H1 (cell line): ENCODE measurements around the gene AGER. TPM values are rescaled to one million over a fixed set of nuclear protein-coding genes. Genes with fewer than 3 reads are reported as not detected.
A peak's percentile ranks its signal among the peaks of the same experiment; 100 is the strongest.

Experiments
- CTCF ChIA-PET: fragments of 300-600 bp; sonication (Branson Sonifier 250); formaldehyde crosslinking; loops from one replicate; lab custom pipeline; 2021; ENCODE audit not compliant: partially characterized antibody; lab: Charles Lee
- POLR2A ChIA-PET: fragments of 300-600 bp; sonication (Branson Sonifier 250); formaldehyde crosslinking; loops from one replicate; lab custom pipeline; 2021; ENCODE audit warnings: inconsistent platforms; ENCODE audit not compliant: partially characterized antibody; lab: Charles Lee
- DNase-seq, 2 experiments: peaks; one replicate each; pipeline versions ENCODE4 v3.0.0 to v3.0.0-alpha.2; 2010 to 2022; ENCODE audit warnings: low spot score in 2 of 2, low read depth in 1 of 2, mixed read lengths in 1 of 2
- FAIRE-seq: peaks from 2 replicates; lab custom pipeline; 2011; peaks lifted over from hg19 to GRCh38; lab: Jason Lieb, UNC
- H2AFZ ChIP-seq: 2 replicates; pipeline ENCODE4 v1.8.1; 2012; ENCODE audit warnings: low read length, inconsistent platforms
- H2AK5ac ChIP-seq: 2 replicates; pipeline ENCODE4 v1.6.1; 2013; ENCODE audit warnings: low read depth, low read length
- H2BK120ac ChIP-seq: replicated peaks from 2 replicates; pipeline ENCODE3; 2013; ENCODE audit warnings: low read depth, low read length, inconsistent platforms
- H2BK12ac ChIP-seq: 2 replicates; pipeline ENCODE4 v1.6.1; 2013; ENCODE audit warnings: low read depth, low read length
- H2BK15ac ChIP-seq: 2 replicates; pipeline ENCODE4 v1.6.1; 2013; ENCODE audit warnings: low read length
- H2BK20ac ChIP-seq: 2 replicates; pipeline ENCODE4 v1.6.1; 2013; ENCODE audit warnings: low read length
- H2BK5ac ChIP-seq: 2 replicates; pipeline ENCODE4 v1.6.1; 2013; ENCODE audit warnings: low read depth, low read length
- H3K14ac ChIP-seq: 2 replicates; pipeline ENCODE4 v1.6.1; 2013; ENCODE audit warnings: inconsistent platforms; ENCODE audit not compliant: insufficient read length
- H3K18ac ChIP-seq: 2 replicates; pipeline ENCODE4 v1.6.1; 2013; ENCODE audit warnings: low read length; ENCODE audit errors: extremely low read depth
- H3K23ac ChIP-seq: 2 replicates; pipeline ENCODE4 v1.6.1; 2013; ENCODE audit warnings: inconsistent platforms; ENCODE audit not compliant: insufficient read length
- H3K23me2 ChIP-seq: 2 replicates; pipeline ENCODE4 v1.6.1; 2013; ENCODE audit warnings: low read depth, low read length
- H3K27ac ChIP-seq: 2 replicates; pipeline ENCODE4 v1.6.1; 2011; ENCODE audit warnings: low read depth, low read length, inconsistent platforms
- H3K27me3 ChIP-seq, 4 experiments: replicated peaks in 1 of 4; 1 replicate in 1 of 4; 2 replicates in 3 of 4; pipeline versions ENCODE4 v1.6.1 to v1.8.1; 2011 to 2013; ENCODE audit warnings: low read length in 3 of 4, mild to moderate bottlenecking in 3 of 4, inconsistent platforms in 2 of 4, mixed read lengths in 2 of 4, moderate library complexity in 1 of 4; ENCODE audit not compliant: control insufficient read depth in 3 of 4, insufficient read depth in 3 of 4; ENCODE audit errors: extremely low read depth in 1 of 4
- H3K36me3 ChIP-seq, 4 experiments: 2 replicates each; pipeline versions ENCODE4 v1.6.1 to v1.8.1; 2011 to 2013; ENCODE audit warnings: mild to moderate bottlenecking in 4 of 4, low read length in 3 of 4, moderate library complexity in 2 of 4, control low read depth in 1 of 4, inconsistent platforms in 1 of 4; ENCODE audit not compliant: insufficient read depth in 4 of 4, control insufficient read depth in 2 of 4
- H3K4ac ChIP-seq: replicated peaks from 2 replicates; pipeline ENCODE3; 2013; ENCODE audit warnings: low read length, low read depth, mixed read lengths, inconsistent platforms; ENCODE audit not compliant: insufficient read length
- H3K4me1 ChIP-seq, 4 experiments: replicated peaks in 1 of 4; 1 replicate in 1 of 4; 2 replicates in 3 of 4; pipeline versions ENCODE4 v1.6.1 to v1.8.1; 2011 to 2013; ENCODE audit warnings: low read length in 3 of 4, inconsistent platforms in 2 of 4, mixed read lengths in 1 of 4; ENCODE audit not compliant: insufficient read depth in 4 of 4, control insufficient read depth in 3 of 4
- H3K4me2 ChIP-seq, 2 experiments: 2 replicates each; pipeline versions ENCODE4 v1.6.1 to v1.8.1; 2011 to 2013; ENCODE audit warnings: low read depth in 2 of 2, low read length in 2 of 2, control low read depth in 1 of 2, inconsistent platforms in 1 of 2, mild to moderate bottlenecking in 1 of 2; ENCODE audit not compliant: insufficient read depth in 1 of 2
- H3K4me3 ChIP-seq, 4 experiments: fragments of 200-600, 300-600 bp in 1 of 4; sonication (generic), shearing (Covaris generic), sonication (Bioruptor Twin) in 1 of 4; 2 replicates each; pipeline versions ENCODE4 v1.5.1 to v1.8.1; 2011 to 2016; ENCODE audit warnings: low read length in 4 of 4, low read depth in 3 of 4, control low read depth in 2 of 4, inconsistent platforms in 2 of 4, mild to moderate bottlenecking in 2 of 4, mixed read lengths in 1 of 4, moderate library complexity in 1 of 4; ENCODE audit not compliant: insufficient read depth in 2 of 4; ENCODE audit errors: extremely low read depth in 1 of 4
- H3K56ac ChIP-seq: replicated peaks from 2 replicates; pipeline ENCODE3; 2013; ENCODE audit warnings: low read depth, mild to moderate bottlenecking, mixed read lengths, low read length, inconsistent platforms; ENCODE audit not compliant: insufficient read length
- H3K79me1 ChIP-seq: 2 replicates; pipeline ENCODE4 v1.6.1; 2013; ENCODE audit warnings: low read depth, low read length, control low read depth
- H3K79me2 ChIP-seq, 2 experiments: 2 replicates each; pipeline versions ENCODE4 v1.6.1 to v1.8.1; 2012 to 2013; ENCODE audit warnings: low read length in 2 of 2, mild to moderate bottlenecking in 2 of 2, inconsistent platforms in 1 of 2; ENCODE audit not compliant: insufficient read depth in 2 of 2, control insufficient read depth in 1 of 2
- H3K9ac ChIP-seq, 4 experiments: replicated peaks in 1 of 4; 1 replicate in 1 of 4; 2 replicates in 3 of 4; pipeline versions ENCODE4 v1.6.1 to v1.8.1; 2011 to 2013; ENCODE audit warnings: low read depth in 3 of 4, low read length in 3 of 4, control low read depth in 2 of 4, mild to moderate bottlenecking in 2 of 4, moderate library complexity in 2 of 4, inconsistent platforms in 1 of 4; ENCODE audit errors: extremely low read depth in 1 of 4
- H3K9me3 ChIP-seq, 2 experiments: 2 replicates each; pipeline versions ENCODE4 v1.6.1 to v1.8.1; 2012 to 2013; ENCODE audit warnings: mild to moderate bottlenecking in 2 of 2, moderate library complexity in 2 of 2, control low read depth in 1 of 2, inconsistent platforms in 1 of 2, low read depth in 1 of 2, low read length in 1 of 2, mixed read lengths in 1 of 2; ENCODE audit not compliant: insufficient read depth in 2 of 2
- H4K20me1 ChIP-seq, 2 experiments: replicated peaks in 1 of 2; 2 replicates each; pipeline versions ENCODE3 to v1.8.1; 2011 to 2013; ENCODE audit warnings: inconsistent platforms in 2 of 2, low read length in 2 of 2, mild to moderate bottlenecking in 1 of 2; ENCODE audit not compliant: insufficient read depth in 2 of 2, control insufficient read depth in 1 of 2
- H4K5ac ChIP-seq: 2 replicates; pipeline ENCODE4 v1.6.1; 2013; ENCODE audit warnings: low read length, low read depth, mixed read lengths, inconsistent platforms; ENCODE audit not compliant: insufficient read length
- H4K8ac ChIP-seq: 2 replicates; pipeline ENCODE4 v1.8.0; 2013; ENCODE audit warnings: mild to moderate bottlenecking, moderate library complexity, low read length, inconsistent platforms; ENCODE audit not compliant: insufficient read depth; ENCODE audit errors: extremely low read depth
- H4K91ac ChIP-seq: replicated peaks from 2 replicates; pipeline ENCODE3; 2013; ENCODE audit warnings: low read length, mixed read lengths, inconsistent platforms; ENCODE audit not compliant: insufficient read length
- BACH1 ChIP-seq: IDR thresholded peaks from 2 replicates; pipeline ENCODE4 v1.6.1; 2012; ENCODE audit warnings: low read length, improper control_type of control experiment
- CBX5 ChIP-seq: fragments of 300-800, 300-1000 bp; sonication (generic); IDR thresholded peaks from 2 replicates; pipeline ENCODE4 v1.7.1; 2016; ENCODE audit warnings: antibody characterized with exemption, low read length, low read depth
- CHD1 ChIP-seq: IDR thresholded peaks from 2 replicates; pipeline ENCODE4 v1.6.1; 2012; ENCODE audit warnings: low read depth, low read length, improper control_type of control experiment
- GTF2F1 ChIP-seq: IDR thresholded peaks from 2 replicates; pipeline ENCODE4 v1.6.1; 2012; ENCODE audit warnings: low read depth, low read length, improper control_type of control experiment, borderline replicate concordance
- MAFK ChIP-seq: IDR thresholded peaks from 2 replicates; pipeline ENCODE4 v1.6.1; 2012; ENCODE audit warnings: low read depth, mild to moderate bottlenecking, improper control_type of control experiment, low read length
- NRF1 ChIP-seq: IDR thresholded peaks from 2 replicates; pipeline ENCODE4 v1.6.1; 2011; ENCODE audit warnings: mild to moderate bottlenecking, low read depth, low read length, improper control_type of control experiment
- SIRT6 ChIP-seq: IDR thresholded peaks from one replicate; pipeline ENCODE4 v1.7.1; 2012; ENCODE audit warnings: low read length, inconsistent platforms
- SP2 ChIP-seq: IDR thresholded peaks from 2 replicates; pipeline ENCODE4 v1.6.1; 2012; ENCODE audit warnings: mild to moderate bottlenecking, low read length, inconsistent platforms
- SRF ChIP-seq: IDR thresholded peaks from 2 replicates; pipeline ENCODE4 v1.6.1; 2011; ENCODE audit warnings: mild to moderate bottlenecking, low read depth, low read length, moderate library complexity
- TEAD4 ChIP-seq: IDR thresholded peaks from 2 replicates; pipeline ENCODE4 v1.6.1; 2012; ENCODE audit warnings: low read depth, low read length, inconsistent platforms, mixed read lengths
- WGBS, 2 experiments: shearing (Covaris generic) in 1 of 2; methylation state at CpG; one replicate each; pipeline versions ENCODE4 v1.1.6 to v1.1.7; 2013 to 2015; ENCODE audit warnings: low lambda C conversion rate in 2 of 2, mixed read lengths in 2 of 2, inconsistent platforms in 1 of 2, low coverage in 1 of 2, missing lambda C conversion rate in 1 of 2; ENCODE audit not compliant: insufficient replicate concordance in 2 of 2, insufficient coverage in 1 of 2, insufficient read length in 1 of 2; ENCODE audit errors: extremely low coverage in 1 of 2, missing lambda C conversion rate in 1 of 2; 5-methylcytosine and 5-hydroxymethylcytosine counted together
- polyA plus RNA-seq, 7 experiments: library from polyadenylated mRNA; depleted of rRNA in 3 of 7; stranded (reverse) in 5 of 7; unstranded in 2 of 7; fragments of >200 nt in 5 of 7; fragments of 200-250 nt in 2 of 7; gene quantifications; 1 replicate in 5 of 7; 2 replicates in 1 of 7; 4 replicates in 1 of 7; pipeline versions ENCODE4 v1.2.1 to v1.2.3, GENCODE V29; 2011 to 2013; ENCODE audit warnings: missing spikeins in 2 of 7, mixed read lengths in 2 of 7
- total RNA-seq: library from RNA; stranded (reverse); fragmentation: NEBNext Ultra II Directional; extraction: Animal tissue kit (Norgen Biotek cat#: 25700); gene quantifications from 2 replicates; pipeline ENCODE4 v1.2.1, GENCODE V29; 2021
- TF ChIP-seq, protein P1 (sequence below): IDR thresholded peaks from 2 replicates; pipeline ENCODE4 v1.6.1; 2011; ENCODE audit warnings: low read depth, mild to moderate bottlenecking, low read length; ENCODE audit not compliant: insufficient read depth

The AGER gene
- total and polyA plus RNA-seq, 2 of the 8 experiments (the other 6 are each of a cell fraction or from before 2014, with no cell fraction given) = 3.8 to 10.9 TPM

- Histone ChIP-seq H2BK5ac (no peak overlapping the region), H3K56ac (no peak overlapping the region), H3K14ac (no peak overlapping the region), H3K9me3 (no peaks in the 10 kb centered on the region), H4K20me1 (peaks cover 6 to 7% of the 10 kb centered on the region in 2 experiments), H4K5ac (no peak overlapping the region), H2AFZ (no peak overlapping the region), H3K9ac (no peak overlapping the region), H3K23ac (no peak overlapping the region), H3K79me2 (peaks cover 13 to 47% of the 10 kb centered on the region in 2 experiments), H3K4me1 (peaks cover 5 to 20% (median 9%) of the 10 kb centered on the region in 4 experiments; a peak in 6 of 7 replicates), H3K79me1 (peaks cover 9% of the 10 kb centered on the region; the same call in 1 of the 2 replicates), H4K91ac (no peak overlapping the region), H3K36me3 (peaks cover 2 to 19% (median 16%) of the 10 kb centered on the region in 4 experiments; a peak in 7 of 8 replicates), H2BK15ac (no peak overlapping the region), H2BK20ac (no peak overlapping the region), H2BK120ac (no peak overlapping the region), H3K27ac (no peak overlapping the region), H2BK12ac (no peak overlapping the region), H3K4ac (no peak overlapping the region), H3K18ac (no peak overlapping the region), H3K4me3 (peak overlapping the region in 1 of 4 experiments; percentile 99; a peak in 3 of 8 replicates), H4K8ac (no peak overlapping the region), H3K23me2 (peaks cover 26% of the 10 kb centered on the region), H3K27me3 (no peaks in the 10 kb centered on the region), H2AK5ac (no peak overlapping the region), H3K4me2 (peak overlapping the region; percentile 99 to 100; a peak in 2 of 4 replicates)
- DNase-seq = no peak
- CTCF ChIA-PET = interaction anchor here (1.3 kb wide), 1 partner anchor 26 kb away, joined by 3 read pairs; no protein-coding TSS in a partner anchor
- POLR2A ChIA-PET = interaction anchor here (1.9 to 2.1 kb wide), 2 partner anchors 10 to 45 kb away, joined by 6 to 10 read pairs; partner anchors contain the start of gene EGFL8
- FAIRE-seq = no peak
- WGBS, 2 experiments = 87% methylated on average over 1 of the region's 1 CpG; no CpG with 5 or more reads in 1 of the 2 experiments
- TF ChIP-seq NRF1 (no peak), BACH1 (no peak), MAFK (no peak), CBX5 (no peak), CHD1 (no peak), GTF2F1 (no peak), TEAD4 (no peak), SP2 (no peak), SIRT6 (no peak), SRF (no peak)
- TF ChIP-seq, protein P1, sequence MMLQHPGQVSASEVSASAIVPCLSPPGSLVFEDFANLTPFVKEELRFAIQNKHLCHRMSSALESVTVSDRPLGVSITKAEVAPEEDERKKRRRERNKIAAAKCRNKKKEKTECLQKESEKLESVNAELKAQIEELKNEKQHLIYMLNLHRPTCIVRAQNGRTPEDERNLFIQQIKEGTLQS = no peak
These were observed 9.6 kb downstream of the AGER start for GRCh38 chr6:32174416-32174815.
